Left lobe of liver (tissue), 2 donors: Measurements from ENCODE around the gene SIGLEC7. TPM values are rescaled to one million over a fixed set of nuclear protein-coding genes. Genes with fewer than 3 reads are reported as not detected.

Source experiments
- ATAC-seq: fragments of 200-7000 bp; cut with Tn5 transposase; one replicate; pipeline ENCODE4 v1.9.1; 2020; ENCODE audit warnings: mild to moderate bottlenecking, moderate library complexity
- DNase-seq: peaks from one replicate; pipeline ENCODE4 v3.0.0-alpha.2; 2020; ENCODE audit warnings: low spot score
- total RNA-seq: library from RNA; stranded (reverse); gene quantifications from one replicate; pipeline ENCODE4 v1.2.1, GENCODE V29; 2021
- donor health status: DM: no; HTN: no; CAD: no; lungs with moderate emphysema.
- donor health status: DM: no; HTN: yes; CAD: no.

SIGLEC7 gene
- total RNA-seq, 1 donor from 2014 or later, result 3.8 TPM

DNA sequence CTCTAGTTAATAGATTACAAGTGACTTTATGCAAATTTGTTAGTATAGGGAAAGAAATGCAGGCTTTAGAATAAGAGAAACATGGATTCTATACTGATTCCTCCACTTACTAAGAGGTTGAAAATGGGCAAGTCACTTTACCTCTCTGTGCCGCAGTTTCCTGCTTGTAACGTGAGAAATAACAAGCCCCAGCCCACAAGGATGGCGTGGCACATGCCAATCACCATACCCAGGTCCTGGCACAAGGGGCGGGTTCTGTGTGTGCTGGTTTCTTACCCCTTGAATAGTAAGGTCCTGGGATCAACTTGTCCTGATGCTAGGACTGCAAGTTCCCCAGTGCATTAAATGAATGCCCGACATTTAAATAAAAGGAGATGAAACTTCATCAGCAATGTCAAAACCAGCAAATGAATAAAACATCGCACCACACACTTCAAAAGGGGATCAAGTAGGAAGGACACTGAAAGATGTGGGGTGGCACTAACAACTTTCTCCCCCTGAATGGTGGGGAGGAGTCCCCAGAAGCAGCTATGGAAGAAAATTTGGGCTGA, 25.3 kb upstream of the SIGLEC7 start:
- DNase-seq (no peak), ATAC-seq (no peak)

DNA sequence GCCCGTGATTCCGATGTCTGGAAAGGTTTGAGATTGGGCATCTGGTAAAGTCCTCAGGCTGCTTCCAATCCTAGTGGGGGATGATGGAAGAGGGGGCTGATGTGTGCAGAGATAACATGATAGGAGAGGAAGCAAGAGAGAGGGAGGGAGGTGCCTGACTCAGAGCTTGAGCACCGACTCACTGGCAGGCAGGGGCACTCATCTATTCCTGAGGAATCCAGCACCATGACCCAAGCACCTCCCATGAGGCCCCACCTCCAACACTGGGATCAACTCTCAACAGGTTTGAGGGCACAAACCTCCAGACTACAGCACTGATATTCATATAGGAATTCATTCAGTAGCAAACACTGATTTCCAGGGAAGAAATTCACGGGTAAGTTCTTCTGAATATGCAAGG, 23.0 kb upstream of the SIGLEC7 start:
- no peak for DNase-seq
- no peak for ATAC-seq

DNA sequence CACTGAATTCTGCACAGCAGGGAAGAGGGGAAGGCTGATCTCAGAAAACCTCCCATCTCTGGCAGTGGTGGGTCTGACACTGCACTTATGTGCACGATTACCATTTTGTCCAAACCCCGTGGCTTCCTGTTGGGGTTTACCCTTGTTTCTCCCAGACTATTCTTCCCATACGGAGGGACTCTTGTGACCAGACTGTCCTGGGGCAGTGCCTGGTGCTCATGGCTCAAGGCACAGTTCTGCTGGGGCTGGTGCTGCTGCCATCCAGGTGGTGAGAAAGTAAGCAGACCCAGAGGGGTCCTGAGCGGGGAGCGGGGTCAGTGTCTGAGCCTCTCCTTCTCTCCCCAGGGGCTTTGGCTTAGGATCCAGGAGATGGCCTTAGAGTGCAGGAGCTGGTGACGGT, 22.5 kb upstream of the SIGLEC7 start:
- no peak for ATAC-seq
- DNase-seq, result no peak

DNA sequence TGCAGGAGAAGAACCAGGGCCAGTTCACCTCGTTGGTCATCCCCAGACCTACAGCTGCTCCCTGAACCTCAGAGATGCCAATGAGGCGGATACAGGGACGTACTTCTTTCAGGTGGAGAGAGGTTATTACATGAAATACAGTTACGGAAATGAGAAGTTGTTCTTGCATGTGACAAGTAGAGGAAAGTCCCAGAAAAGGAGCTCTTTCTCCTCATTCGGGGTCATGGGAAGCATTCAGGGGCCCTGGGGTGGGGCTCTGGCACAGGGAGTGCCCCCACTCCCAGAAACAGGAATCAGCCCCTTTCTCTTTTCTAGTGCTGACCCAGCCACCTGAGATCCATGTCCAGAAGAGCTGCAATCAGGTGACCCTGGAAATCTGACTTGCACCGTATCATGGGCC, 21.9 kb upstream of the SIGLEC7 start:
- DNase-seq (no peak), ATAC-seq (no peak)

DNA sequence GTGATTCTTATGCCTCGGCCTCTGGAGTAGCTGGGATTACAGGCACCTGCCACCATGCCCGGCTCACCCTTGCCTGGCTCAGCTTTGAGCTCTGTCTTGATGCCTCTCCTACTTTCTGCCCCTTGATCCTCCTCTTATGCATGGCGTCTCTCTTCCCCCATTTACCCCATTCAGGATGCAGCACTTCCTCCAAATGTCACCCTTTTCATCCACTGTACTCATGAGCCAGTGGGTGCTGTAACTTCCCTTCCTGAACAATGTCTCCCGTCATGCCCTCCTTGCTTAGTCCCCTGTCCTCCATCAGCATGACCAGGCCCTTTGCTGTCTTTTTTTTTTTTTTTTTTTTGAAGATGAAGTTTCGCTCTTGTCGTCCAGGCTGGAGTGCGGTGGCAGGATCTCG, 20.8 kb upstream of the SIGLEC7 start:
- ATAC-seq, result peak; percentile 13
- no peak for DNase-seq

DNA sequence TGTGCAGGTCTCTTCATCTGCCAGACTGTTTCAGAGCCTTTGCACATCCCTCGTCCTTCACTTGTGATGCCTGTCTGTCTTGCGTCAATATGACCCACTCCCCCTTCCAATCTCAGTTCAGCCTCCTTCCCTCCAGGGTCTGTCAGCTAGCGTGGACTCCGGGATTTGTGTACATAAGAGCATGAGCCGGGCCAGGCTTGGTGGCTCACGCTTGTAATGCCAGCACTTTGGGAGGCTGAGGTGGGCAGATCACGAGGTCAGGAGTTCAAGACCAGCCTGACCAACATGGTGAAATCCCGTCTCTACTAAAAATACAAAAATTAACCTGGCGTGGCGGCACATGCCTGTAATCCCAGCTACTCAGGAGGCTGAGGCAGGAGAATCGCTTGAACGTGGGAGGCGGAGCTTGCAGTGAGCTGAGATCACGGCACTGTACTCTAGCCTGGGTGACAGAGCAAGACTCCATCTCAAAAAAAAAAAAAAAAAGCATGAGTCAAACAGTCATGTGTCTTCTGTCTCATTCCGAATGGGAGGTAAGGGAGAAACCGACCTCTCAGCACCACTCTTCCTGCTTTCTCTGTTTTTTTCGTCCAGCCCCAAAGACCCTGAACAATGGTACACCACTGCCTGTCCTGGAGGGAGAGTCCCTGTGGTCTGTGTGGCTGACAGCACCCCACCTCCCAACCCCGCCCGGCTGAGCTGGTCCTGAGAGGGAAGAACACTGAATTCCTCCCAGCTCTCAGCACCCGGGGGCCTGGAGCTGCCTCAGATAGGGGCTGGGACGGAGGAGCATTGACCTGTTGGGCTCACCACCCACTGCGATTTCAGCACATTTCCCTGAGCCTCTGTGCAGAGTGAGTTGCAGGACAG, 19.8 kb upstream of the SIGLEC7 start:
- ATAC-seq (peak; percentile 32), DNase-seq (no peak)

DNA sequence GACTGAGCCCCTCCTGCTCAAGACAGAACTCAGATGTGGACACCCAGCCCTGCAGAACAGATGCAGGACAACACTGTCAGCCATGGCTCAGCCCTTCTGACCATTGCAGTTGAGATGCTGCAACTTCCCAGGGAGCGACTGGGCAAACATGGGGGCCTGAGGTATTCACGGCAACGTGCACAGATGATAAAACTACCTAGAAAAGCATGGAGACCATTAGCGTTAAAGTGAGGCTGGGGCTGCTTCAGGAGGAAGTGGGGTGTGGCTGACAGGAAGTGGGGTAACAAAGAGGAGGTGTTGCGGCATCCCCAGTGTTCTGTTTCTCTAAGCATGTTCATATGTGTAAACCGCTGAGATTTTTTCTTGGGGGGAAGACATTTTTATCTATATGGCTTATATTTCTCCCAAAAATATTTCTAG, 18.7 kb upstream of the SIGLEC7 start:
- DNase-seq (no peak), ATAC-seq (no peak)

DNA sequence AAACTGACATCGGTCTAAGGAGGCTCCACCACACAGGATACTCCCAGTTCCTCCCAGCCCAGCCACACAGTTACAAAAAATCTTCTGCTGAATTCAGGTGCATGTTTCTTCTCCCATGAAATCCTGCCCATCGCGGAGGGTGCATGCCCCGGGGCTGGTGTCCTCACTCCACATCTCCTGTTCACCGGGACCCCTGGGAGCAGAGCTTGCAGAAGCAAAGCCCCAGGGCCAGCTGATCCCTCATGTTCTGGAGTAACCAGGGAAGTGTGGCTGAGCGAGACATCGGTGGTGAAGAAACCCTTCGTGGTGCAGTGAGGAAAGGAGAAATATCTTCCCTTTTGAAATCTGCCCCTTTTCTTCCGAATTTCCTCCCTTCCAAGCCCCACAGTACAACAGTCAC, 18.3 kb upstream of the SIGLEC7 start:
- DNase-seq (no peak), ATAC-seq (no peak)

DNA sequence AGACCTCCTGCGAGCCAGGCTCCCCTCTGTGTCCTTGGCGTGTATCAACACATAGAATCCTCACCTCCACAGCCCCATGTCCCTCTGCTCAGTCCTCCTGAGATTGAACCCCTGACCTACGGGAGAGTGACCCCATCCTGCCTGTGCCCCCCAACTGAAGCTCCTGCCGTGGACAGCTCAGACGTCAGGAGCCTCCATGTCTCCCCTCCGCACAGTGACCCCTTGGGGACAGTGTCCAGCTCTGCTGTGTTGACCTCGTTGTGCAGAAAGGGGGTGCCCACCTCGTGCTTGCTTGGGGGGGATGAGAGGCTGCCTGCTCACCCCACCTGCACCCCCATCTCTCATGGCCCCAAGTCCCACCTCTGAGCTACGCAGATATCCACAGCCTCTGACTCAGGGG, 17.9 kb upstream of the SIGLEC7 start:
- no peak for DNase-seq
- no peak for ATAC-seq

DNA sequence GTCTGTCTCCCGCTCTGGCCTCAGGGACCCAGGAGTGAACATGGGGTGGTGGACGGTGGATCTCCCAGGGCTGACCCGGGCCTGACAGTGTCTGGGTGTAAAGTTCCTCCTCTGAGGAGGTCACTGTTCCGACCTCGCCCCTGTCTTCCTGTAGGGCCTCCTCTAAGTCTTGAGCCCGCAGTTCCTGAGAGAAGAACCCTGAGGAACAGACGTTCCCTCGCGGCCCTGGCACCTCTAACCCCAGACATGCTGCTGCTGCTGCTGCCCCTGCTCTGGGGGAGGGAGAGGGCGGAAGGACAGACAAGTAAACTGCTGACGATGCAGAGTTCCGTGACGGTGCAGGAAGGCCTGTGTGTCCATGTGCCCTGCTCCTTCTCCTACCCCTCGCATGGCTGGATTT, 17.4 kb upstream of the SIGLEC7 start, which contains the start of gene SIGLEC9:
Gene SIGLEC9 (plus strand): TSS at position 178 of the 400 bp plus-strand sequence. CDS start 69 bp downstream, at position 247.
- ATAC-seq (peak; percentile 58), DNase-seq (no peak)

DNA sequence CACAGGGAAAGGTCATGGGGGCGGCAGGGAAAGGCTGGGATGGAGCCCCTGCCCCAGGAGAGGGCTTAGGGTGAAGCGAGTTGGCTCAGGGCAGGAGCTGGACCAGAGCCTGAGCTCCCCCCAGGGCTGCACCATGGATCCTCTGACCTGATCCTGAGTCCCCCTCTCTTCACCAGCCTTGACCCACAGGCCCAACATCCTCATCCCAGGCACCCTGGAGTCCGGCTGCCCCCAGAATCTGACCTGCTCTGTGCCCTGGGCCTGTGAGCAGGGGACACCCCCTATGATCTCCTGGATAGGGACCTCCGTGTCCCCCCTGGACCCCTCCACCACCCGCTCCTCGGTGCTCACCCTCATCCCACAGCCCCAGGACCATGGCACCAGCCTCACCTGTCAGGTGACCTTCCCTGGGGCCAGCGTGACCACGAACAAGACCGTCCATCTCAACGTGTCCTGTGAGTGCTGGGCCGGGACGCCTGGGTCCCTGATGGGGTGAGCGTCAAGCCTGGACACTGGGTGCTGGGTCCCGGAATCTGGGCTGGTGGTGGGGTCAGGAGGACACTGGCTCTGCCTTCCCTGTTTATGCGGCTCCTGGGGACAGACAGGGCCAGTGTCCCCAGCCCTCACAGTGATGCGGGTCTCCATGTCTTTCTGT, 16.6 kb upstream of the SIGLEC7 start:
- DNase-seq (no peak), ATAC-seq (no peak)

DNA sequence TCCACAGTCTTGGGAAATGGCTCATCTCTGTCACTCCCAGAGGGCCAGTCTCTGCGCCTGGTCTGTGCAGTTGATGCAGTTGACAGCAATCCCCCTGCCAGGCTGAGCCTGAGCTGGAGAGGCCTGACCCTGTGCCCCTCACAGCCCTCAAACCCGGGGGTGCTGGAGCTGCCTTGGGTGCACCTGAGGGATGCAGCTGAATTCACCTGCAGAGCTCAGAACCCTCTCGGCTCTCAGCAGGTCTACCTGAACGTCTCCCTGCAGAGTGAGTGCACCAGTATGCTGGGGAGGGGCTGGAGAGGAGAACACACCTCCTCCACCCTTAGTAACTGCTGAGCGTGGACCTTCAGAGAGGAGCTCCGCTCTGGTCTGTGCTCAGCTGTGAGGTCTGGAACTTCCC, 15.1 kb upstream of the SIGLEC7 start:
- ATAC-seq, result no peak
- no peak for DNase-seq

DNA sequence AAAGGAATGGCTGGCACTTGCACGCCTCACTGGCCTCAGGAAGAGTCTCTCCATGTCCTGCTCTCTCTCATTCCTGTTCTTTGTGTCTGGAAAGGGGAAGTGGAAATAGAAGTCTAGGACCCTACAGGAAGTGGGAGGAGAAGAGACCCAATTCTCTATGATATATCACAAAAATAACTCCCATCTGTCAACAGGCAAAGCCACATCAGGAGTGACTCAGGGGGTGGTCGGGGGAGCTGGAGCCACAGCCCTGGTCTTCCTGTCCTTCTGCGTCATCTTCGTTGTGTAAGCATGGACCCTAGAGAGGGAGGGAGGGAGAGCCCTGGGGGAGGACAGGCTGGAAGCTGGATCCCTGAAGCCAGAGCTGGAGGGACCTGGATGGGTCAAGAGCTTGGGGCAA, 14.3 kb upstream of the SIGLEC7 start:
- DNase-seq, result no peak
- ATAC-seq, result peak; percentile 20

DNA sequence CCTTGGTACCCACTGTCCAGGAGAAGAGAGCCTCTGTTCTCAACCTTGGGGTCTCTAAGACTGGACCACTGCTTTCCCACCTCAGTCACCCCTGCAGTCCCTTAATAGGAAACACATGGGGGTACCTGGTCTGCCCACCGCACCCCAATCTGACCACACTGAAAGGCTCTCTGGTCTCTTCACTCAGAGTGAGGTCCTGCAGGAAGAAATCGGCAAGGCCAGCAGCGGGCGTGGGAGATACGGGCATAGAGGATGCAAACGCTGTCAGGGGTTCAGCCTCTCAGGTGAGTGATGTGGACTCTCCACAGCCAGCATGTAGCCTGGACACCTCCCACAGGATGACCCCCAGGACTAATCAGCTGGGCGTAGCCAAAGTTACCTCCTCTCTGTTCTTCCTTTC, 13.9 kb upstream of the SIGLEC7 start:
- ATAC-seq (no peak), DNase-seq (no peak)

DNA sequence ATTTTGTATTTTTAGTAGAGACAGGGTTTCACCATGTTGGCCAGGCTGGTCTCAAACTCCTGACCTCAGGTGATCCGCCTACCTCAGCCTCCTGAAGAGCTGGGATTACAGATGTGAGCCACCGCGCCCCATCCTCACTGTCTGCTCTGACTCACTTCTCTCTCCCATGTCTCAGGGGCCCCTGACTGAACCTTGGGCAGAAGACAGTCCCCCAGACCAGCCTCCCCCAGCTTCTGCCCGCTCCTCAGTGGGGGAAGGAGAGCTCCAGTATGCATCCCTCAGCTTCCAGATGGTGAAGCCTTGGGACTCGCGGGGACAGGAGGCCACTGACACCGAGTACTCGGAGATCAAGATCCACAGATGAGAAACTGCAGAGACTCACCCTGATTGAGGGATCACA, 12.4 kb upstream of the SIGLEC7 start:
- DNase-seq (no peak), ATAC-seq (no peak)

DNA sequence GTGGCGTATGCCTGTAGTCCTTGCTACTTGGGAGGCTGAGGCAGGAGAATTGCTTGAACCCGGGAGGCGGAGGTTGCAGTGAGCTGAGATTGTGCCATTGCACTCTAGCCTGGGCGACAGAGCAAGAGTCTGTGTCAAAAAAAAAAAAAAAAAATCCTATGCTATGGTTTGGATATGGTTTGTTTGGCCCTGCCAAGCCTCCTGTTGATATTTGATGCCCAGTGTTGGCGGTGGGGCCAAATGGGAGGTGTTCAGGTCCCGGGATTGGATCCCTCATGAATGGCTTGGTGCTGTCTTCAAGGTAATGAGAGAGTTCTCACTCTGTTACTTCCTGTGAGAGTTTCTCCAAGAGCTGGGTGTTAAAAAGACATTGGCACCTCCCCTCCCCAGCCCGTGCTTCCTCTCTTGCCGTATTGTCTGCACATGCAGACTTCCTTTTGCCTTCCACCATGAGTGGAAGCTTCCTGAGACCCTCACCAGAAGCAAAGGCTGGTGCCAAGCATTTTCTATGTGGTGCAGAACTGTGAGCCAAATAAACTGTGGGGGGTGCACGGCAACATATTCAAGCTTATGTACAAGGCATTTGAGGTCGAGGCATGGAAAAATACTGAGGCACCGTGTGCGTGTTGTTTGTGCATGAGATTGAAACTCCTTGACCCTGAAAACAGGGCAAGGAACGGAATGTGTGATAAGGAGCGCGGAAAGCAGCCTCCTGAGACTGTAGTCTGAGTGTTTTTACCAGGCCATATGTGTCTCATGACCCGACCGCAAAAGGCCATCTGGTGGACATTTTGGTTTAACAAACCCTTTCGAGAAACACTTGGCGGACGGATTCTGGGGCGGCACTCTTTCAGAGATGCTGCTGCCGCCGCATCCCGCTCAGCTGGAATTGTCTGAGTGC, 10.1 kb upstream of the SIGLEC7 start:
- peak; percentile 54 for DNase-seq

DNA sequence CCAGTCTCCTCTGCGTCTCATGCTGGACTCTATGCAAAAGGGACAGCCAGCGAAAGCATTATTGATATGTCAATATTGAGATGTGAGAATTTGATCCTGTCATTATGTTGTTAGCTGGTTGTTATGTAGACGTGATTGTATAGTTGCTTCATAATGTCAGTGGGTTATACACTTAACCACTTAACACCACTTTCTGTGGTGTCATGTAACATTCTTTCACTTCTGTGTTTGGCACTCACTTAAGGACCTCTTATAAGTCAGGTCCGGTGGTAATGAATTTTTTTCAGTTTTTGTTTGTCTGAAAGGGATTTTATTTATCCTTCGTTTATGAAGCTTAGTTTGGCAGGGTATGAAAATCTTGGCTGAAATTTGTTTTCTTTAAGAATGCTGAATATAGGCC, 7.1 kb upstream of the SIGLEC7 start:
- DNase-seq, result no peak
- no peak for ATAC-seq

More for the DNA sequence above, 10.1 kb upstream of the SIGLEC7 start:
- ATAC-seq, result peak; percentile 64

DNA sequence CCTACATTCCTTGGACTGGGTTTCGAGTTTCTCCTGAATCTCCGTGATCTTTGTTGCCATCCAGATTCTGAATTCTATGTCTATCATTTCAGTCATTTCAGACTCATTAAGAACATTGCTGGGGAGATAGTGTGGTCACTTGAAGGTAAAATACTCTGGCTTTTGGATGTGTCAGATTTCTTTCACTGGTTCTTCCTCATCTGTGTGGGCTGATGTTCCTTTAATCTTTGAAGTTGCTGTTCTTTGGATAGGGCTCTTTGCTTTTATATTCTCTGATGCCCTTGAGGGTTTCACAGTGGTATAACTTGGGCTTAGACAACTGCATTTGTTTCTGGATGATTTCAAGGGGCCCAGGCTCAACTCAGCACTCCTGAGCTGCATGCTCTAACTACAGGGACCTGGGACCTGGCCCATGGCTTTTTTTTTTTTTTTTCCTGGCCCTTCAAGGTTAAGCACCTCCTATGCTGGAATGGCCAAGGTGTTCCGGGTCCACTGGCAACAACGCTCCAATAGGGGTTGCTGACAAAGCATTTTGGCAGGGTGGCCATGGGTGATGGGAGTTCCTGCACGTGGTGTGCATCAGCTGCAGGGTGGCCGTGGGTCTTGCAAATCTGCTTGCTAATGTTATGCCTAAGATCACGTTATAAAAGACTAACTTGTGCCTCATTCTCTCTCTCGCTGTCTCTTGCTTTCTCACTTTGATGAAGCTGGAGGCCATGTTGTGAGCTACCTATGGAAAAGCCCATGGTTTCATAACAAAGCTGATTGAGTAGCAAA, 5.9 kb upstream of the SIGLEC7 start:
- ATAC-seq (no peak), DNase-seq (no peak)

DNA sequence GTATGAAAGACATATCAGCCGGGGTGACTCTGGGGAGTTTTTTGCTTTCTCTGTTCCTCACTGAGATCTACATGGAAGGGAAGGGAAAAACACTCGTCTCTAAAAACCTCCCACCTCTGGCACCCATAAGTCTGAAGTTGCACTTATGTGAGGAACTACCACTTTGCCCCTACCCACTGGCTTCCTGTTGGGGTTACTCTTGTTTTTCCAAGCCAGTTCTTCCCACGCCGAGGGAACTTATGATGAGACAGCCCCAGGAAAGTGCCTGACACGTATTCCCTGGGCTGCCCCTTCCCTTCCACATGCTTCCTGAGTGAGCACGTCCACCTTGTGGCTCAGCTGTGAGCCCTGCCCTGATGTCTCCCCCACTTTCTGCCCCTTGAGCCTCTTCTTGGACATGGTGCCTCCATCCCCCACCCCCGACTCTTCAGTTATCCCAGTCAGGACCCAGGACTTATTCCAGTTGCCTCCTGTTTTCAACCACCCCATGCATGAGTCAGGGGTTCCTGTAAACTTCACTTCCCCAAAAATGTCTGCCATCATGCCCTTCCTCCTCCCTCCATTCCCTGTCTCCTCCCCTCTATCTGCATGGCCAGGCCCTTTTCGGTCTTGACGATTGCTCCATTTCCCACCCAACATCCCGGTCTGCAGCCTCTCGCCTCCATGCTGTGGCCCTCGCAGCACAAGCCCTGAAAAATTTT, 5.1 kb upstream of the SIGLEC7 start:
- DNase-seq, result peak; percentile 46
- peak; percentile 41 for ATAC-seq
